Gastrocnemius medialis (tissue), 4 donors: ENCODE data around the gene GALNTL6. TPM values are rescaled to one million over a fixed set of nuclear protein-coding genes. Genes with fewer than 3 reads are reported as not detected.
"Not testable (repeated sequence)": the region's sequence is repeated elsewhere in the genome, so short reads cannot be mapped to it uniquely, and the experiment has no call there.

Experiments
- ATAC-seq, 2 donors: fragments of 150-250 bp; one replicate each; pipeline ENCODE4 v1.9.1; 2016
- DNase-seq, 2 donors: peaks; one replicate each; pipeline ENCODE4 v3.0.0-alpha.2; 2019
- H3K27ac ChIP-seq, 4 donors: fragments of 200-600 bp; sonication (generic); 1 replicate in 1 of 4; 2 replicates in 3 of 4; pipeline ENCODE4 v1.5.1; 2016 to 2018; ENCODE audit warnings: mild to moderate bottlenecking in 2 of 4, moderate library complexity in 1 of 4
- H3K27me3 ChIP-seq, 3 donors: fragments of 200-600 bp; sonication (generic) in 2 of 3; 1 replicate in 1 of 3; 2 replicates in 2 of 3; pipeline versions ENCODE4 v1.5.1 to v1.6.0; 2016 to 2019; ENCODE audit warnings: mild to moderate bottlenecking in 1 of 3, moderate library complexity in 1 of 3
- H3K36me3 ChIP-seq, 2 donors: fragments of 200-600 bp; sonication (generic) in 1 of 2; one replicate each; pipeline ENCODE4 v1.5.1; 2017 to 2018
- H3K4me1 ChIP-seq, 2 donors: fragments of 200-600 bp; sonication (generic) in 1 of 2; one replicate each; pipeline ENCODE4 v1.5.1; 2016 to 2017; ENCODE audit warnings: mild to moderate bottlenecking in 2 of 2
- H3K4me3 ChIP-seq, 4 donors: fragments of 200-600 bp; sonication (generic) in 3 of 4; 1 replicate in 1 of 4; 2 replicates in 3 of 4; pipeline ENCODE4 v1.5.1; 2016 to 2019; ENCODE audit warnings: mild to moderate bottlenecking in 2 of 4
- H3K9me3 ChIP-seq, 3 donors: fragments of 200-600 bp; sonication (generic) in 2 of 3; 1 replicate in 1 of 3; 2 replicates in 2 of 3; pipeline ENCODE4 v1.5.1; 2016 to 2019
- CTCF ChIP-seq, 5 experiments: fragments of 450-650 bp in 3 of 5; fragments of 200-600 bp in 2 of 5; sonication (generic) in 2 of 5; IDR thresholded peaks in 4 of 5; conservative IDR thresholded peaks in 1 of 5; 1 replicate in 4 of 5; 2 replicates in 1 of 5; pipeline ENCODE4 v1.5.1; 2016 to 2019; ENCODE audit warnings: antibody characterized with exemption in 5 of 5, mild to moderate bottlenecking in 3 of 5, moderate library complexity in 3 of 5
- POLR2A ChIP-seq, 2 donors: fragments of 450-650 bp; IDR thresholded peaks; one replicate each; pipeline ENCODE4 v1.6.1; 2017; ENCODE audit warnings: antibody characterized with exemption in 2 of 2, mild to moderate bottlenecking in 2 of 2, moderate library complexity in 2 of 2
- in situ Hi-C, 4 donors: fragments of 200-750 bp; cut with MboI; loops; one replicate each; pipeline versions ENCODE4 v1.15.0 to v1.8.0; 2017; ENCODE audit warnings: low sequenced_read_pairs in 4 of 4
- intact Hi-C: fragments of 100-400 bp; cut with DNase I; formaldehyde crosslinking; loops from one replicate; pipeline ENCODE4 v1.15.1; 2023; ENCODE audit warnings: low total_unique reads
- total RNA-seq, 4 donors: library from RNA; depleted of rRNA; stranded (reverse); fragments of >200 nt; gene quantifications; one replicate each; pipeline versions ENCODE4 v1.1.0 to v1.2.3, GENCODE V29; 2016

The GALNTL6 gene
- total RNA-seq, 4 donors from 2014 or later, result not detected

- intact Hi-C loops, result loop anchor here (5.0 kb wide), 1 partner anchor 290 kb away; no protein-coding TSS in a partner anchor
- no peak overlapping the region for H3K4me3 ChIP-seq
Observed at GRCh38 chr4:172962564-172963353, 1149.6 kb downstream of the GALNTL6 start.

GRCh38 chr4:172963498-172964294, 1150.5 kb downstream of the GALNTL6 start:
- no peak for TF ChIP-seq POLR2A (IDR thresholded peaks at IDR 0.05)
- no peak for TF ChIP-seq CTCF (IDR thresholded peaks at IDR 0.05 in 4 of 5, conservative IDR thresholded peaks at IDR 0.05 in 1 of 5)
- no peak for DNase-seq
- Histone ChIP-seq H3K9me3 (no peaks in the 10 kb centered on the region), H3K27me3 (peaks cover 0 to under 1% (median 0%) of the 10 kb centered on the region in 3 donors), H3K4me3 (no peak overlapping the region), H3K4me1 (peaks cover 7 to 11% of the 10 kb centered on the region in 2 donors), H3K36me3 (no peaks in the 10 kb centered on the region), H3K27ac (no peak overlapping the region)
- in situ Hi-C loops (no loop called here), intact Hi-C loops (loop anchor here (5.0 kb wide), 1 partner anchor 289 kb away; no protein-coding TSS in a partner anchor)
- ATAC-seq, result no peak

More at GRCh38 chr4:172962564-172963353, 1149.6 kb downstream of the GALNTL6 start:
- Histone ChIP-seq H3K4me1 (peaks cover 7 to 11% of the 10 kb centered on the region in 2 donors), H3K36me3 (no peaks in the 10 kb centered on the region), H3K9me3 (no peaks in the 10 kb centered on the region), H3K27ac (no peak overlapping the region), H3K27me3 (no peaks in the 10 kb centered on the region)
- ATAC-seq, result peak; percentile 44 to 99
- in situ Hi-C loops, result no loop called here
- peak in 1 of 2 donors; percentile 12 for DNase-seq
- no peak for TF ChIP-seq CTCF (IDR thresholded peaks at IDR 0.05 in 4 of 5, conservative IDR thresholded peaks at IDR 0.05 in 1 of 5)
- TF ChIP-seq POLR2A (IDR thresholded peaks at IDR 0.05), result no peak

GRCh38 chr4:172970189-172970588, 1157.0 kb downstream of the GALNTL6 start:
- H3K9me3 ChIP-seq, H3K4me1 ChIP-seq, H3K27ac ChIP-seq, H3K4me3 ChIP-seq, DNase-seq, ATAC-seq, in situ Hi-C loops, intact Hi-C loops, H3K36me3 ChIP-seq, H3K27me3 ChIP-seq: not testable (repeated sequence)

GRCh38 chr4:172974586-172974985, 1161.4 kb downstream of the GALNTL6 start:
- Histone ChIP-seq H3K4me1 (no peaks in the 10 kb centered on the region), H3K9me3 (no peaks in the 10 kb centered on the region), H3K36me3 (no peaks in the 10 kb centered on the region), H3K27ac (no peak overlapping the region), H3K27me3 (peaks cover 0 to 3% (median 0%) of the 10 kb centered on the region in 3 donors), H3K4me3 (no peak overlapping the region)
- DNase-seq (no peak), ATAC-seq (no peak)
- intact Hi-C loops (no loop called here), in situ Hi-C loops (no loop called here)
- no peak for TF ChIP-seq POLR2A (IDR thresholded peaks at IDR 0.05)
- TF ChIP-seq CTCF (IDR thresholded peaks at IDR 0.05 in 4 of 5, conservative IDR thresholded peaks at IDR 0.05 in 1 of 5), result no peak
